OCI-LY1 (cell line): ENCODE results near the gene ALDH1A1.

ENCODE experiments used
- H2AFZ ChIP-seq: fragments of 200-600 bp; sonication (generic), shearing (Covaris generic); 2 replicates; pipeline ENCODE4 v1.6.0; 2014; ENCODE audit warnings: antibody characterized with exemption, mild to moderate bottlenecking, low read length
- H3F3A ChIP-seq: fragments of 200-600 bp; sonication (generic), shearing (Covaris generic); 2 replicates; pipeline ENCODE4 v1.6.0; 2014; ENCODE audit warnings: mild to moderate bottlenecking, antibody characterized with exemption, low read length, moderate library complexity; ENCODE audit not compliant: insufficient read depth
- H3K27ac ChIP-seq: fragments of 200-600 bp; sonication (generic); 2 replicates; pipeline ENCODE4 v1.5.1; 2014; ENCODE audit warnings: low read length, mixed run types, mild to moderate bottlenecking, low read depth; ENCODE audit not compliant: poor library complexity, severe bottlenecking
- H3K27me3 ChIP-seq: fragments of 200-600 bp; sonication (generic); 2 replicates; pipeline ENCODE4 v1.6.0; 2014; ENCODE audit warnings: antibody characterized with exemption, mild to moderate bottlenecking, low read length, moderate library complexity; ENCODE audit not compliant: insufficient read depth
- H3K36me3 ChIP-seq: fragments of 200-600 bp; sonication (generic); 2 replicates; pipeline ENCODE4 v1.6.1; 2014; ENCODE audit warnings: mild to moderate bottlenecking, antibody characterized with exemption, low read length, moderate library complexity, mixed read lengths; ENCODE audit not compliant: insufficient read depth
- H3K4me1 ChIP-seq: fragments of 200-600 bp; sonication (generic); 2 replicates; pipeline ENCODE4 v1.5.1; 2014; ENCODE audit warnings: mild to moderate bottlenecking, low read length, moderate library complexity; ENCODE audit not compliant: insufficient read depth, severe bottlenecking
- H3K4me2 ChIP-seq: fragments of 200-600 bp; sonication (generic), shearing (Covaris generic); 2 replicates; pipeline ENCODE4 v1.6.1; 2014; ENCODE audit warnings: low read length
- H3K4me3 ChIP-seq: fragments of 200-600 bp; sonication (generic); 2 replicates; pipeline ENCODE4 v1.5.1; 2014; ENCODE audit warnings: low read length, low read depth, mild to moderate bottlenecking, mixed read lengths; ENCODE audit not compliant: poor library complexity, severe bottlenecking
- H3K79me2 ChIP-seq: fragments of 200-600 bp; shearing (Covaris generic); 2 replicates; pipeline ENCODE4 v1.6.1; 2016; ENCODE audit warnings: mixed run types, low read length, mixed read lengths; ENCODE audit not compliant: insufficient read depth
- H3K9ac ChIP-seq: fragments of 200-600 bp; sonication (generic), shearing (Covaris generic); 2 replicates; pipeline ENCODE4 v1.6.1; 2014; ENCODE audit warnings: mild to moderate bottlenecking, low read length, mixed read lengths
- H3K9me2 ChIP-seq: fragments of 200-600 bp; sonication (generic), shearing (Covaris generic); 2 replicates; pipeline ENCODE4 v1.6.1; 2014; ENCODE audit warnings: low read depth, mild to moderate bottlenecking, low read length, mixed read lengths
- H3K9me3 ChIP-seq: fragments of 200-600 bp; shearing (Covaris generic); 2 replicates; pipeline ENCODE4 v1.6.1; 2014; ENCODE audit warnings: low read length, mixed read lengths
- H4K20me1 ChIP-seq: fragments of 200-600 bp; sonication (generic), shearing (Covaris generic); 2 replicates; pipeline ENCODE4 v1.6.0; 2016; ENCODE audit warnings: mild to moderate bottlenecking, low read length; ENCODE audit not compliant: insufficient read depth
- CTCF ChIP-seq: fragments of 200-600 bp; sonication (generic), shearing (Covaris generic); IDR thresholded peaks from 2 replicates; pipeline ENCODE4 v1.5.1; 2017; ENCODE audit warnings: mild to moderate bottlenecking, antibody characterized with exemption, low read length, moderate library complexity, mixed read lengths
- EZH2 ChIP-seq: fragments of 200-600 bp; sonication (generic), shearing (Covaris generic); IDR thresholded peaks from 2 replicates; pipeline ENCODE4 v1.8.0; 2017; ENCODE audit warnings: borderline replicate concordance, mixed run types, mild to moderate bottlenecking, antibody characterized with exemption, low read length, moderate library complexity, mixed read lengths

ALDH1A1 gene

GRCh38 chr9:72955571-72955970 is 2.7 kb upstream of the ALDH1A1 start:
- no peaks in the 10 kb centered on the region for H3K9me2 ChIP-seq
- no peak for TF ChIP-seq CTCF
- TF ChIP-seq EZH2: no peak
- no peaks in the 10 kb centered on the region for H4K20me1 ChIP-seq
- H3K36me3 ChIP-seq: no peaks in the 10 kb centered on the region
- no peak overlapping the region for H3K27ac ChIP-seq
- no peak overlapping the region for H2AFZ ChIP-seq
- no peaks in the 10 kb centered on the region for H3F3A ChIP-seq
- no peak overlapping the region for H3K4me2 ChIP-seq
- no peaks in the 10 kb centered on the region for H3K9me3 ChIP-seq
- no peaks in the 10 kb centered on the region for H3K4me1 ChIP-seq
- no peaks in the 10 kb centered on the region for H3K79me2 ChIP-seq
- H3K4me3 ChIP-seq: no peak overlapping the region
- H3K27me3 ChIP-seq: no peaks in the 10 kb centered on the region
- no peak overlapping the region for H3K9ac ChIP-seq

GRCh38 chr9:72955126-72955455 is 2.2 kb upstream of the ALDH1A1 start:
- Histone ChIP-seq H3K4me1 (no peaks in the 10 kb centered on the region), H3F3A (no peaks in the 10 kb centered on the region), H3K9me2 (no peaks in the 10 kb centered on the region), H2AFZ (no peak overlapping the region), H3K4me3 (no peak overlapping the region), H3K9ac (no peak overlapping the region), H3K36me3 (no peaks in the 10 kb centered on the region), H3K27ac (no peak overlapping the region), H3K4me2 (no peak overlapping the region), H4K20me1 (no peaks in the 10 kb centered on the region), H3K9me3 (no peaks in the 10 kb centered on the region), H3K27me3 (no peaks in the 10 kb centered on the region), H3K79me2 (no peaks in the 10 kb centered on the region)
- TF ChIP-seq CTCF: no peak
- no peak for TF ChIP-seq EZH2

- H3K9me3 ChIP-seq: no peaks in the 10 kb centered on the region
- no peak overlapping the region for H3K4me2 ChIP-seq
- no peaks in the 10 kb centered on the region for H3K9me2 ChIP-seq
- H2AFZ ChIP-seq: no peak overlapping the region
- H3F3A ChIP-seq: no peaks in the 10 kb centered on the region
- H3K9ac ChIP-seq: no peak overlapping the region
- H3K27ac ChIP-seq: no peak overlapping the region
- no peak overlapping the region for H3K4me3 ChIP-seq
- H3K36me3 ChIP-seq: no peaks in the 10 kb centered on the region
- no peaks in the 10 kb centered on the region for H3K4me1 ChIP-seq
- H3K79me2 ChIP-seq: no peaks in the 10 kb centered on the region
- TF ChIP-seq CTCF (no peak), EZH2 (no peak)
- H4K20me1 ChIP-seq: no peaks in the 10 kb centered on the region
- H3K27me3 ChIP-seq: no peaks in the 10 kb centered on the region
Observed at GRCh38 chr9:72954431-72955125, 1.7 kb upstream of the ALDH1A1 start.
